SK-N-SH (cell line): ENCODE data around the gene AFF3. TPM values are rescaled to one million over a fixed set of nuclear protein-coding genes. Genes with fewer than 3 reads are reported as not detected.

Experiments
- CTCF ChIA-PET: fragments of 300-600, 350-600 bp; formaldehyde crosslinking; extraction: SDS; loops from one replicate; lab custom pipeline; 2021; lab: Yijun Ruan, JAX
- POLR2A ChIA-PET: fragments of 350-600 bp; sonication (Branson Sonifier 250); formaldehyde crosslinking; extraction: SDS; loops from one replicate; lab custom pipeline; 2020; ENCODE audit warnings: antibody characterized with exemption, inconsistent platforms; lab: Yijun Ruan, JAX
- DNase-seq: peaks from one replicate; pipeline ENCODE4 v3.0.0; 2012
- H2AFZ ChIP-seq: fragments of 200-600 bp; sonication (generic); 2 replicates; pipeline ENCODE4 v1.8.1; 2016; ENCODE audit warnings: antibody characterized with exemption, mild to moderate bottlenecking, low read depth
- H3F3A ChIP-seq: fragments of 200-600 bp; sonication (generic); replicated peaks from 2 replicates; pipeline ENCODE3; 2016; ENCODE audit warnings: antibody characterized with exemption, mild to moderate bottlenecking; ENCODE audit not compliant: insufficient read depth
- H3K27ac ChIP-seq, 2 experiments: fragments of 200-500 bp in 1 of 2; fragments of 200-600 bp in 1 of 2; sonication (Bioruptor generic) in 1 of 2; sonication (generic), shearing (Covaris generic) in 1 of 2; 2 replicates each; pipeline versions ENCODE4 v1.5.1 to v1.6.1; 2014 to 2016; ENCODE audit warnings: low read depth in 2 of 2, inconsistent platforms in 1 of 2, low read length in 1 of 2, mild to moderate bottlenecking in 1 of 2, mixed read lengths in 1 of 2
- H3K27me3 ChIP-seq: fragments of 200-600 bp; sonication (generic), shearing (Covaris generic); 2 replicates; pipeline ENCODE4 v1.6.1; 2016; ENCODE audit warnings: mixed run types; ENCODE audit not compliant: insufficient read depth
- H3K36me3 ChIP-seq, 2 experiments: fragments of 200-500 bp in 1 of 2; fragments of 200-600 bp in 1 of 2; sonication (Bioruptor generic) in 1 of 2; sonication (generic) in 1 of 2; replicated peaks in 1 of 2; 2 replicates each; pipeline versions ENCODE3 to v1.5.1; 2014 to 2016; ENCODE audit warnings: low read length in 1 of 2, mild to moderate bottlenecking in 1 of 2; ENCODE audit not compliant: insufficient read depth in 2 of 2, control insufficient read depth in 1 of 2
- H3K4me1 ChIP-seq, 2 experiments: fragments of 200-500 bp in 1 of 2; fragments of 200-600 bp in 1 of 2; sonication (Bioruptor generic) in 1 of 2; sonication (generic), shearing (Covaris generic) in 1 of 2; 2 replicates each; pipeline versions ENCODE4 v1.5.1 to v1.6.1; 2014 to 2016; ENCODE audit warnings: low read depth in 1 of 2, low read length in 1 of 2, mixed run types in 1 of 2; ENCODE audit not compliant: insufficient read depth in 2 of 2, control insufficient read depth in 1 of 2
- H3K4me2 ChIP-seq: fragments of 200-600 bp; sonication (generic), shearing (Covaris generic); 2 replicates; pipeline ENCODE4 v1.6.1; 2017; ENCODE audit warnings: mixed run types
- H3K4me3 ChIP-seq, 2 experiments: fragments of 200-500 bp in 1 of 2; fragments of 200-600 bp in 1 of 2; sonication (Bioruptor generic) in 1 of 2; sonication (generic), shearing (Covaris generic) in 1 of 2; 2 replicates each; pipeline versions ENCODE4 v1.5.1 to v1.8.1; 2014 to 2016; ENCODE audit warnings: low read depth in 2 of 2, inconsistent platforms in 1 of 2, low read length in 1 of 2, mild to moderate bottlenecking in 1 of 2, mixed read lengths in 1 of 2, moderate library complexity in 1 of 2
- H3K79me2 ChIP-seq: fragments of 200-600 bp; sonication (generic); 2 replicates; pipeline ENCODE4 v1.8.1; 2017; ENCODE audit warnings: mild to moderate bottlenecking; ENCODE audit not compliant: insufficient read depth
- H3K9ac ChIP-seq: fragments of 200-600 bp; sonication (generic); 2 replicates; pipeline ENCODE4 v1.6.1; 2017; ENCODE audit warnings: mixed run types
- H3K9me2 ChIP-seq: fragments of 200-600 bp; sonication (generic); 2 replicates; pipeline ENCODE4 v1.6.1; 2017; ENCODE audit warnings: mixed run types
- H3K9me3 ChIP-seq: fragments of 200-600 bp; sonication (generic); 2 replicates; pipeline ENCODE4 v1.6.1; 2017; ENCODE audit warnings: mixed run types, mild to moderate bottlenecking, moderate library complexity
- H4K20me1 ChIP-seq: fragments of 200-600 bp; sonication (generic); 2 replicates; pipeline ENCODE4 v1.6.1; 2017; ENCODE audit warnings: mild to moderate bottlenecking, mixed run types; ENCODE audit not compliant: insufficient read depth
- CHD2 ChIP-seq: fragments of 150-350 bp; IDR thresholded peaks from 2 replicates; pipeline ENCODE4 v1.6.1; 2018; ENCODE audit warnings: low read length; ENCODE audit not compliant: partially characterized antibody
- ELF1 ChIP-seq: IDR thresholded peaks from 2 replicates; pipeline ENCODE4 v1.4.0; 2012
- EP300 ChIP-seq, 2 experiments: IDR thresholded peaks; 2 replicates each; pipeline versions ENCODE4 v1.4.0 to v1.6.1; 2012; ENCODE audit warnings: borderline replicate concordance in 1 of 2, low read depth in 1 of 2, low read length in 1 of 2
- EZH2phosphoT487 ChIP-seq: fragments of 200-600 bp; sonication (generic); IDR thresholded peaks from 2 replicates; pipeline ENCODE4 v1.6.1; 2017; ENCODE audit warnings: low read depth, mixed run types, mild to moderate bottlenecking, antibody characterized with exemption, moderate library complexity, borderline replicate concordance
- FOSL2 ChIP-seq: IDR thresholded peaks from 2 replicates; pipeline ENCODE4 v1.4.0; 2012; ENCODE audit warnings: low read depth, mild to moderate bottlenecking, moderate library complexity, borderline replicate concordance
- FOXJ3 ChIP-seq: sonication (generic); formaldehyde crosslinking; IDR thresholded peaks from 2 replicates; pipeline ENCODE4 v1.5.1; 2020; ENCODE audit warnings: mild to moderate bottlenecking, missing genetic modification reagents
- GATA2 ChIP-seq: sonication (generic); formaldehyde crosslinking; IDR thresholded peaks from 2 replicates; pipeline ENCODE4 v1.5.0; 2020; ENCODE audit warnings: mild to moderate bottlenecking, missing genetic modification reagents
- JUND ChIP-seq: IDR thresholded peaks from 2 replicates; pipeline ENCODE4 v1.4.0; 2012
- NRF1 ChIP-seq: IDR thresholded peaks from 2 replicates; pipeline ENCODE4 v1.6.1; 2012; ENCODE audit warnings: low read depth, mild to moderate bottlenecking, low read length
- PBX3 ChIP-seq: IDR thresholded peaks from 2 replicates; pipeline ENCODE4; 2012
- RCOR1 ChIP-seq: fragments of 150-350 bp; IDR thresholded peaks from 2 replicates; pipeline ENCODE4 v1.6.1; 2017; ENCODE audit warnings: antibody characterized with exemption, low read length
- REST ChIP-seq: IDR thresholded peaks from 2 replicates; pipeline ENCODE4 v1.6.1; 2012; ENCODE audit warnings: mild to moderate bottlenecking, low read depth, low read length, moderate library complexity
- SIN3A ChIP-seq: IDR thresholded peaks from 2 replicates; pipeline ENCODE4 v1.6.1; 2012; ENCODE audit warnings: low read depth, mild to moderate bottlenecking, low read length, moderate library complexity, borderline replicate concordance
- SMC3 ChIP-seq: IDR thresholded peaks from 2 replicates; pipeline ENCODE4 v1.6.1; 2012; ENCODE audit warnings: low read depth, low read length, improper control_type of control experiment
- TAF1 ChIP-seq: IDR thresholded peaks from 2 replicates; pipeline ENCODE4 v1.6.1; 2012; ENCODE audit warnings: low read depth, mild to moderate bottlenecking, low read length, moderate library complexity, borderline replicate concordance
- TCF12 ChIP-seq: IDR thresholded peaks from 2 replicates; pipeline ENCODE4 v1.4.0; 2012
- TEAD4 ChIP-seq: IDR thresholded peaks from 2 replicates; pipeline ENCODE4 v1.4.0; 2012; ENCODE audit warnings: mild to moderate bottlenecking, borderline replicate concordance; ENCODE audit not compliant: insufficient read depth
- USF2 ChIP-seq: fragments of 150-350 bp; IDR thresholded peaks from 2 replicates; pipeline ENCODE4 v1.6.1; 2017; ENCODE audit warnings: antibody characterized with exemption, low read length, low read depth, borderline replicate concordance
- ZBTB33 ChIP-seq: IDR thresholded peaks from 2 replicates; pipeline ENCODE4 v1.4.0; 2012; ENCODE audit warnings: low read depth, borderline replicate concordance
- WGBS: methylation state at CpG from one replicate; pipeline ENCODE4 v1.1.6; 2017; ENCODE audit warnings: low lambda C conversion rate; 5-methylcytosine and 5-hydroxymethylcytosine counted together
- polyA plus RNA-seq, 3 experiments: library from polyadenylated mRNA; depleted of rRNA; stranded (reverse); fragments of >200 nt; gene quantifications; 2 replicates each; pipeline ENCODE4 v1.2.3, GENCODE V29; 2012

Gene AFF3
- polyA plus RNA-seq, 1 of the 3 experiments (the other 2 are of a cell fraction): 0.36 TPM

GRCh38 chr2:99921903-99922302 is 220.5 kb downstream of the AFF3 start:
- POLR2A ChIA-PET: no interaction called here
- Histone ChIP-seq H3K4me3 (no peak overlapping the region), H3K4me2 (no peak overlapping the region), H2AFZ (no peak overlapping the region), H4K20me1 (no peaks in the 10 kb centered on the region), H3K79me2 (no peaks in the 10 kb centered on the region), H3K27ac (no peak overlapping the region), H3K9ac (no peak overlapping the region), H3K9me2 (no peaks in the 10 kb centered on the region), H3K4me1 (no peaks in the 10 kb centered on the region), H3K36me3 (no peaks in the 10 kb centered on the region), H3K27me3 (no peaks in the 10 kb centered on the region), H3F3A (no peaks in the 10 kb centered on the region), H3K9me3 (no peaks in the 10 kb centered on the region)
- TF ChIP-seq ZBTB33 (no peak), TAF1 (no peak), USF2 (no peak), TCF12 (no peak), JUND (no peak), TEAD4 (no peak), CHD2 (no peak), SIN3A (no peak), FOSL2 (no peak), PBX3 (no peak), EP300 (IDR thresholded peaks at IDR 0.05; ENCODE audit: borderline replicate concordance in 1 of 2, low read depth in 1 of 2, low read length in 1 of 2) (no peak), FOXJ3 (no peak)
- 42% methylated on average over 3 of the region's 3 CpGs for WGBS
- DNase-seq: no peak
- CTCF ChIA-PET: no interaction called here

- H3K27me3 ChIP-seq: no peaks in the 10 kb centered on the region
- WGBS: 62% methylated on average over 2 of the region's 2 CpGs
- no peaks in the 10 kb centered on the region for H3K4me1 ChIP-seq
- no peaks in the 10 kb centered on the region for H3K9me2 ChIP-seq
- H3K9ac ChIP-seq: no peak overlapping the region
- no peak overlapping the region for H3K4me3 ChIP-seq
- no peak for DNase-seq
- no peaks in the 10 kb centered on the region for H3K36me3 ChIP-seq
- no peak for TF ChIP-seq EP300 (IDR thresholded peaks at IDR 0.05; ENCODE audit: borderline replicate concordance in 1 of 2, low read depth in 1 of 2, low read length in 1 of 2)
- no peak for TF ChIP-seq SMC3
- no peak for TF ChIP-seq REST
- TF ChIP-seq ELF1: no peak
- no peak for TF ChIP-seq TEAD4
- no peak for TF ChIP-seq NRF1
- TF ChIP-seq USF2: no peak
- TF ChIP-seq GATA2: no peak
- TF ChIP-seq EZH2phosphoT487: no peak
- no peak for TF ChIP-seq RCOR1
- no peaks in the 10 kb centered on the region for H3K79me2 ChIP-seq
- ChIA-PET POLR2A (no interaction called here), CTCF (no interaction called here)
- H2AFZ ChIP-seq: no peak overlapping the region
- no peaks in the 10 kb centered on the region for H3F3A ChIP-seq
- no peak overlapping the region for H3K27ac ChIP-seq
- no peaks in the 10 kb centered on the region for H4K20me1 ChIP-seq
- H3K4me2 ChIP-seq: no peak overlapping the region
- no peaks in the 10 kb centered on the region for H3K9me3 ChIP-seq
Observed at GRCh38 chr2:99918389-99918788, 224.0 kb downstream of the AFF3 start.
